CD4-positive, CD25-positive, alpha-beta regulatory T cell (primary cell): Measurements from ENCODE around the gene RBBP8. TPM values are rescaled to one million over a fixed set of nuclear protein-coding genes. Genes with fewer than 3 reads are reported as not detected.

Experiments
- ATAC-seq, 2 donors: fragments of 150-1000 bp; cut with Tn5 transposase; one replicate each; pipeline ENCODE4 v1.10.0; 2021; ENCODE audit warnings: low read depth in 2 of 2, moderate number of reproducible peaks in 2 of 2, moderate library complexity in 1 of 2
- DNase-seq, 3 donors: peaks; one replicate each; pipeline versions ENCODE4 v3.0.0 to v3.0.0-alpha.2; 2012 to 2022; ENCODE audit warnings: mixed read lengths in 1 of 3
- H3K27ac ChIP-seq: one replicate; pipeline ENCODE4 v1.7.0; 2013; ENCODE audit warnings: mild to moderate bottlenecking, low read length; ENCODE audit not compliant: insufficient read depth, poor library complexity, severe bottlenecking
- H3K27me3 ChIP-seq: one replicate; pipeline ENCODE4 v1.7.0; 2013; ENCODE audit warnings: low read length; ENCODE audit not compliant: control insufficient read depth, insufficient read depth
- H3K36me3 ChIP-seq: one replicate; pipeline ENCODE4 v1.7.0; 2013; ENCODE audit warnings: mild to moderate bottlenecking, low read length, moderate library complexity; ENCODE audit not compliant: control insufficient read depth, insufficient read depth
- H3K4me1 ChIP-seq: 2 replicates; pipeline ENCODE4 v1.7.0; 2013; ENCODE audit warnings: mild to moderate bottlenecking, low read length; ENCODE audit not compliant: insufficient read depth, control insufficient read depth, poor library complexity, severe bottlenecking
- H3K4me3 ChIP-seq: one replicate; pipeline ENCODE4 v1.7.0; 2013; ENCODE audit warnings: low read depth, mild to moderate bottlenecking, low read length, moderate library complexity
- H3K9me3 ChIP-seq, 2 experiments: 1 replicate in 1 of 2; 2 replicates in 1 of 2; pipeline ENCODE4 v1.7.0; 2013; ENCODE audit warnings: low read length in 2 of 2, mild to moderate bottlenecking in 1 of 2, moderate library complexity in 1 of 2; ENCODE audit not compliant: control insufficient read depth in 2 of 2
- H3K27ac Mint-ChIP-seq, 3 donors: one replicate each; pipeline ENCODE4 v1.8.0; 2020 to 2022; ENCODE audit warnings: mild to moderate bottlenecking in 3 of 3, mixed read lengths in 3 of 3, moderate library complexity in 2 of 3
- H3K27me3 Mint-ChIP-seq: one replicate; pipeline ENCODE4 v1.8.0; 2022; ENCODE audit warnings: mild to moderate bottlenecking, mixed read lengths
- H3K36me3 Mint-ChIP-seq: one replicate; pipeline ENCODE4 v1.8.0; 2020; ENCODE audit warnings: mixed read lengths
- H3K4me1 Mint-ChIP-seq, 4 donors: one replicate each; pipeline ENCODE4 v1.8.0; 2020 to 2022; ENCODE audit warnings: mixed read lengths in 4 of 4, mild to moderate bottlenecking in 1 of 4
- H3K4me3 Mint-ChIP-seq, 4 donors: one replicate each; pipeline ENCODE4 v1.8.0; 2020 to 2022; ENCODE audit warnings: mild to moderate bottlenecking in 4 of 4, mixed read lengths in 4 of 4, moderate library complexity in 3 of 4
- H3K9me3 Mint-ChIP-seq, 7 donors: one replicate each; pipeline ENCODE4 v1.8.0; 2020 to 2022; ENCODE audit warnings: mixed read lengths in 7 of 7, mild to moderate bottlenecking in 3 of 7, moderate library complexity in 2 of 7
- polyA plus RNA-seq, 4 donors: library from polyadenylated mRNA; unstranded; fragments of 300-500 nt; fragmentation: Illumina TruSeq; gene quantifications; one replicate each; pipeline ENCODE4 v1.2.3, GENCODE V29; 2021
- total RNA-seq: library from RNA; stranded (reverse); gene quantifications from one replicate; pipeline ENCODE4 v1.2.3, GENCODE V29; 2022

RBBP8 gene
- total and polyA plus RNA-seq, 5 donors from 2014 or later, result 3.1 to 8.6 (median 5.9) TPM

- Histone ChIP-seq H3K4me3 (no peak overlapping the region), H3K27me3 (no peaks in the 10 kb centered on the region), H3K27ac (no peak overlapping the region), H3K36me3 (no peaks in the 10 kb centered on the region), H3K9me3 (no peaks in the 10 kb centered on the region), H3K4me1 (no peaks in the 10 kb centered on the region)
- H3K27me3 Mint-ChIP-seq, result no peaks in the 10 kb centered on the region
- peaks cover 0 to 11% (median 2%) of the 10 kb centered on the region in 4 donors for H3K4me1 Mint-ChIP-seq
- H3K36me3 Mint-ChIP-seq, result peaks cover 2% of the 10 kb centered on the region
- no peak overlapping the region for H3K27ac Mint-ChIP-seq
- no peak for ATAC-seq
- no peaks in the 10 kb centered on the region for H3K9me3 Mint-ChIP-seq
- DNase-seq, result no peak
- H3K4me3 Mint-ChIP-seq, result no peak overlapping the region
Measured at GRCh38 chr18:23033056-23033455, 99.9 kb downstream of the RBBP8 start.

GRCh38 chr18:23036660-23037201 is 103.6 kb downstream of the RBBP8 start:
- Mint-ChIP-seq H3K4me3 (no peak overlapping the region), H3K27ac (no peak overlapping the region), H3K9me3 (no peaks in the 10 kb centered on the region), H3K27me3 (no peaks in the 10 kb centered on the region), H3K4me1 (peaks cover 0 to 16% (median 3%) of the 10 kb centered on the region in 4 donors), H3K36me3 (peaks cover 3% of the 10 kb centered on the region)
- ATAC-seq, result no peak
- DNase-seq, result no peak
- no peak overlapping the region for H3K27ac ChIP-seq
- H3K36me3 ChIP-seq, result no peaks in the 10 kb centered on the region
- H3K9me3 ChIP-seq, result no peaks in the 10 kb centered on the region
- no peaks in the 10 kb centered on the region for H3K4me1 ChIP-seq
- H3K4me3 ChIP-seq, result no peak overlapping the region
- no peaks in the 10 kb centered on the region for H3K27me3 ChIP-seq

- H3K4me3 Mint-ChIP-seq, result no peak overlapping the region
- no peaks in the 10 kb centered on the region for H3K27me3 ChIP-seq
- peaks cover 0 to 14% (median 3%) of the 10 kb centered on the region in 4 donors for H3K4me1 Mint-ChIP-seq
- H3K36me3 Mint-ChIP-seq, result peaks cover 3% of the 10 kb centered on the region
- H3K27ac Mint-ChIP-seq, result no peak overlapping the region
- no peaks in the 10 kb centered on the region for H3K36me3 ChIP-seq
- no peak overlapping the region for H3K27ac ChIP-seq
- DNase-seq (no peak), ATAC-seq (no peak)
- H3K9me3 Mint-ChIP-seq, result no peaks in the 10 kb centered on the region
- H3K9me3 ChIP-seq, result no peaks in the 10 kb centered on the region
- no peaks in the 10 kb centered on the region for H3K4me1 ChIP-seq
- no peaks in the 10 kb centered on the region for H3K27me3 Mint-ChIP-seq
- H3K4me3 ChIP-seq, result no peak overlapping the region
Measured at GRCh38 chr18:23037646-23038045, 104.5 kb downstream of the RBBP8 start.

- H3K4me3 Mint-ChIP-seq, result peak overlapping the region in 1 of 4 donors; percentile 34
- ATAC-seq (no peak), DNase-seq (no peak)
- peaks cover 3% of the 10 kb centered on the region for H3K36me3 Mint-ChIP-seq
- no peaks in the 10 kb centered on the region for H3K27me3 Mint-ChIP-seq
- H3K36me3 ChIP-seq, result no peaks in the 10 kb centered on the region
- peaks cover 0 to 7% (median 1%) of the 10 kb centered on the region in 4 donors for H3K4me1 Mint-ChIP-seq
- no peaks in the 10 kb centered on the region for H3K9me3 ChIP-seq
- no peak overlapping the region for H3K4me3 ChIP-seq
- H3K27ac ChIP-seq, result no peak overlapping the region
- H3K27me3 ChIP-seq, result no peaks in the 10 kb centered on the region
- H3K27ac Mint-ChIP-seq, result peak overlapping the region in 1 of 3 donors; percentile 21
- no peaks in the 10 kb centered on the region for H3K4me1 ChIP-seq
- H3K9me3 Mint-ChIP-seq, result no peaks in the 10 kb centered on the region
Measured at GRCh38 chr18:23038712-23039111, 105.6 kb downstream of the RBBP8 start.

GRCh38 chr18:23042133-23042532 is 109.0 kb downstream of the RBBP8 start:
- Mint-ChIP-seq H3K27me3 (peaks cover 5% of the 10 kb centered on the region), H3K4me3 (no peak overlapping the region), H3K27ac (no peak overlapping the region), H3K4me1 (peaks cover 0 to 7% (median 2%) of the 10 kb centered on the region in 4 donors), H3K9me3 (peaks cover 0 to 3% (median 1%) of the 10 kb centered on the region in 7 donors), H3K36me3 (peaks cover 3% of the 10 kb centered on the region)
- Histone ChIP-seq H3K27me3 (peaks cover 2% of the 10 kb centered on the region), H3K4me3 (no peak overlapping the region), H3K4me1 (no peaks in the 10 kb centered on the region), H3K36me3 (no peaks in the 10 kb centered on the region), H3K9me3 (no peaks in the 10 kb centered on the region), H3K27ac (no peak overlapping the region)
- DNase-seq (no peak), ATAC-seq (no peak)

- peaks cover 0 to 7% (median 2%) of the 10 kb centered on the region in 4 donors for H3K4me1 Mint-ChIP-seq
- no peak for DNase-seq
- H3K4me3 ChIP-seq, result no peak overlapping the region
- H3K4me1 ChIP-seq, result no peaks in the 10 kb centered on the region
- peaks cover 5% of the 10 kb centered on the region for H3K27me3 Mint-ChIP-seq
- ATAC-seq, result no peak
- H3K27ac Mint-ChIP-seq, result no peak overlapping the region
- H3K9me3 ChIP-seq, result no peaks in the 10 kb centered on the region
- H3K36me3 Mint-ChIP-seq, result no peaks in the 10 kb centered on the region
- H3K36me3 ChIP-seq, result no peaks in the 10 kb centered on the region
- no peak overlapping the region for H3K27ac ChIP-seq
- peaks cover 0 to 3% (median 1%) of the 10 kb centered on the region in 7 donors for H3K9me3 Mint-ChIP-seq
- H3K27me3 ChIP-seq, result peaks cover 2% of the 10 kb centered on the region
- H3K4me3 Mint-ChIP-seq, result no peak overlapping the region
Measured at GRCh38 chr18:23043803-23044376, 110.8 kb downstream of the RBBP8 start.

- peak overlapping the region; percentile 57 for H3K4me3 ChIP-seq
- Mint-ChIP-seq H3K9me3 (peaks cover 0 to 4% (median 0%) of the 10 kb centered on the region in 7 donors), H3K36me3 (no peaks in the 10 kb centered on the region)
Measured at GRCh38 chr18:23049698-23050373, 116.7 kb downstream of the RBBP8 start.

More at GRCh38 chr18:23049698-23050373, 116.7 kb downstream of the RBBP8 start:
- H3K4me3 Mint-ChIP-seq, result peak overlapping the region in 3 of 4 donors; percentile 24 to 71 (median 47)
- no peaks in the 10 kb centered on the region for H3K9me3 ChIP-seq
- H3K4me1 Mint-ChIP-seq, result peaks cover 5 to 22% (median 13%) of the 10 kb centered on the region in 4 donors
- peak in 2 of 3 donors; percentile 38 to 59 for DNase-seq
- peaks cover 2% of the 10 kb centered on the region for H3K27me3 ChIP-seq
- H3K27ac ChIP-seq, result no peak overlapping the region
- H3K36me3 ChIP-seq, result no peaks in the 10 kb centered on the region
- peak overlapping the region; percentile 38 to 89 (median 84) for H3K27ac Mint-ChIP-seq
- peaks cover 15% of the 10 kb centered on the region for H3K4me1 ChIP-seq
- peak; percentile 57 to 64 for ATAC-seq
- peaks cover 11% of the 10 kb centered on the region for H3K27me3 Mint-ChIP-seq
